Testis (tissue), 3 donors: Measurements from ENCODE around the gene TULP4. TPM values are rescaled to one million over a fixed set of nuclear protein-coding genes. Genes with fewer than 3 reads are reported as not detected.

Source experiments
- DNase-seq: peaks from one replicate; pipeline ENCODE4 v3.0.0-alpha.2; 2019
- H3K27ac ChIP-seq, 2 donors: fragments of 200-600 bp; sonication (generic); one replicate each; pipeline ENCODE4 v1.5.1; 2019
- H3K27me3 ChIP-seq: fragments of 200-600 bp; sonication (generic); one replicate; pipeline ENCODE4 v1.5.1; 2019
- H3K36me3 ChIP-seq: fragments of 200-600 bp; sonication (generic); one replicate; pipeline ENCODE4 v1.5.1; 2017; ENCODE audit warnings: low read depth; ENCODE audit errors: missing control alignments
- H3K4me1 ChIP-seq: fragments of 200-600 bp; sonication (generic); one replicate; pipeline ENCODE4 v1.5.1; 2019
- H3K4me3 ChIP-seq, 2 donors: fragments of 200-600 bp; sonication (generic); one replicate each; pipeline ENCODE4 v1.5.1; 2017 to 2019
- H3K9me3 ChIP-seq: fragments of 200-600 bp; sonication (generic); one replicate; pipeline ENCODE4 v1.5.1; 2017
- POLR2A ChIP-seq: fragments of 450-650 bp; IDR thresholded peaks from one replicate; pipeline ENCODE4 v1.6.1; 2017; ENCODE audit warnings: antibody characterized with exemption, mild to moderate bottlenecking, moderate library complexity
- whole genome bisulfite sequencing, 2 donors: methylation state at CpG; one replicate each; pipeline ENCODE4 v1.1.5; 2018; 5-methylcytosine and 5-hydroxymethylcytosine counted together
- intact Hi-C: fragments of 100-400 bp; cut with DNase I; formaldehyde crosslinking; loops from one replicate; pipeline ENCODE4 v1.15.1; 2023; ENCODE audit warnings: low total_unique reads
- polyA plus RNA-seq: library from polyadenylated mRNA; stranded (reverse); fragments of 350-450 nt; fragmentation: Illumina TruSeq; extraction: RNeasy Lipid Tissue Mini Kit (QIAGEN cat#74804); gene quantifications from one replicate; pipeline ENCODE4 v1.2.3, GENCODE V29; 2014; ENCODE audit warnings: low read depth, low replicate concordance; ENCODE audit not compliant: insufficient read depth
- total RNA-seq, 2 donors: library from RNA; depleted of rRNA; stranded (reverse); fragments of >200 nt; gene quantifications; one replicate each; pipeline ENCODE4 v1.2.3, GENCODE V29; 2016
- TF ChIP-seq, protein P1 (sequence below), 3 experiments: fragments of 450-650 bp in 2 of 3; fragments of 200-600 bp in 1 of 3; sonication (generic) in 1 of 3; IDR thresholded peaks; one replicate each; pipeline ENCODE4 v1.5.1; 2016 to 2019; ENCODE audit warnings: antibody characterized with exemption in 3 of 3, mild to moderate bottlenecking in 2 of 3, moderate library complexity in 1 of 3

The TULP4 gene
- total and polyA plus RNA-seq, 3 donors from 2014 or later = 18.0 to 211 (median 116) TPM

- TF ChIP-seq, protein P1, sequence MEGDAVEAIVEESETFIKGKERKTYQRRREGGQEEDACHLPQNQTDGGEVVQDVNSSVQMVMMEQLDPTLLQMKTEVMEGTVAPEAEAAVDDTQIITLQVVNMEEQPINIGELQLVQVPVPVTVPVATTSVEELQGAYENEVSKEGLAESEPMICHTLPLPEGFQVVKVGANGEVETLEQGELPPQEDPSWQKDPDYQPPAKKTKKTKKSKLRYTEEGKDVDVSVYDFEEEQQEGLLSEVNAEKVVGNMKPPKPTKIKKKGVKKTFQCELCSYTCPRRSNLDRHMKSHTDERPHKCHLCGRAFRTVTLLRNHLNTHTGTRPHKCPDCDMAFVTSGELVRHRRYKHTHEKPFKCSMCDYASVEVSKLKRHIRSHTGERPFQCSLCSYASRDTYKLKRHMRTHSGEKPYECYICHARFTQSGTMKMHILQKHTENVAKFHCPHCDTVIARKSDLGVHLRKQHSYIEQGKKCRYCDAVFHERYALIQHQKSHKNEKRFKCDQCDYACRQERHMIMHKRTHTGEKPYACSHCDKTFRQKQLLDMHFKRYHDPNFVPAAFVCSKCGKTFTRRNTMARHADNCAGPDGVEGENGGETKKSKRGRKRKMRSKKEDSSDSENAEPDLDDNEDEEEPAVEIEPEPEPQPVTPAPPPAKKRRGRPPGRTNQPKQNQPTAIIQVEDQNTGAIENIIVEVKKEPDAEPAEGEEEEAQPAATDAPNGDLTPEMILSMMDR (IDR thresholded peaks at IDR 0.05) = no peak
- no peak for TF ChIP-seq POLR2A
- Histone ChIP-seq H3K27ac (no peak overlapping the region), H3K4me3 (no peak overlapping the region), H3K36me3 (no peaks in the 10 kb centered on the region), H3K27me3 (no peaks in the 10 kb centered on the region), H3K4me1 (no peaks in the 10 kb centered on the region), H3K9me3 (no peaks in the 10 kb centered on the region)
- WGBS, 2 donors = 94 to 96% methylated on average over 2 of the region's 2 CpGs
- no peak for DNase-seq
- intact Hi-C loops = no loop called here
These were observed 107.2 kb downstream of the TULP4 start for GRCh38 chr6:158419339-158419909.

DNA sequence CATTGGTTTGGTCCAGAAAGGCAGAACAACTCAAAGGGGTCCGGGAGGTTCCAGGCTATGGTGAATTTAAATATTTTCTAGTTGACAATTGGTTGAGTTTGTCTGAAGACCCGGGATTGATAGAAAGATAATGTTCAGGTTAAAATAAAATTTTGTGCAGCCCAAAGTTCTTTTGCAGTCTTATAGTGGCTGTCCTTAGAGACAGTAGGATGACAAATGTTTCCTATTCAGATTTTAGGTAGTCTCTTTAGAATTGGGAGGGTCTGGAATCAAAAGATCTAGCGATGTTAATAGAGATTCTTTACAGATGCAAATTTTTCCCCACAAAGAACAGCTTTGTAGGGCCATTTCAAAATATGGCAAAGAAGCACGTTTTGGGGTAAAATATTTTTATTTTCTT is 109.1 kb downstream of the TULP4 start:
- no peaks in the 10 kb centered on the region for H3K9me3 ChIP-seq
- DNase-seq = no peak
- intact Hi-C loops = no loop called here
- no peak overlapping the region for H3K4me3 ChIP-seq
- no peaks in the 10 kb centered on the region for H3K4me1 ChIP-seq
- no peak for TF ChIP-seq POLR2A
- TF ChIP-seq, protein P1 (IDR thresholded peaks at IDR 0.05) = no peak
- no peaks in the 10 kb centered on the region for H3K36me3 ChIP-seq
- WGBS, 2 donors = 60 to 74% methylated on average over 4 of the region's 4 CpGs
- H3K27ac ChIP-seq = no peak overlapping the region
- H3K27me3 ChIP-seq = no peaks in the 10 kb centered on the region

DNA sequence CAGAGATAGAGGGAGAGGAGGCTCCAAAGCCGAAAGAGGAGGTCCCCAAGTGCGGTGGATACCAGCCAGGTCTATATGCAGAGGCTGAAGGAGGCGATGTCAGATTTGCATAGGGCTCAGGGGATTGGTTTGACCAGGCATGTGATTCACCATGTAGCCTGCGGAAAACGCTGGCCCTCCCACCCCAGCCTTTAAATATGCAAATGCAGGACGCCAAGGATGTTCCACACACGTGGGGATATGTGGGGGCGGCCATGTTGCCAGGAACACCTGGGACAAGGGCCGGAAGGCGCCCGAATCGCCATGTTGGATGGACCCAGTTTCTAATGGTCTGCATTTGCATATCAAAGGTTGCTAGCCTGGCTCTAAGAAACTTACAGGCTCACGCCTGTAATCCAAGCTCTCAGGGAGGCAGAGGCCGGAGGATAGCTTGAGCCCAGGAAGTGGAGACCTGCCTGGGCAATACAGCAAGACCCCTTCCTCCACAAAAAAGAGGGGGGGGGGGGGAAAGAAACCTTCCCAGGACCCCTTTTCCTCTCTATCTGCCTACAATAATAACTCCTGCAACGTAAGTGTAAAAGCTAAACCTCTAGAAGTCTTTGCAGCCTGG is 110.5 kb downstream of the TULP4 start:
- Histone ChIP-seq H3K9me3 (no peaks in the 10 kb centered on the region), H3K36me3 (no peaks in the 10 kb centered on the region), H3K4me3 (no peak overlapping the region), H3K4me1 (no peaks in the 10 kb centered on the region), H3K27ac (no peak overlapping the region), H3K27me3 (no peaks in the 10 kb centered on the region)
- TF ChIP-seq POLR2A = no peak
- TF ChIP-seq, protein P1 (IDR thresholded peaks at IDR 0.05) = no peak
- intact Hi-C loops = no loop called here
- DNase-seq = peak; percentile 39
- 46 to 84% methylated on average over 14 to 15 of the region's 15 CpGs for WGBS, 2 donors

GRCh38 chr6:158431036-158431435 is 118.8 kb downstream of the TULP4 start:
- TF ChIP-seq, protein P1 (IDR thresholded peaks at IDR 0.05) = no peak
- TF ChIP-seq POLR2A = no peak
- 82% methylated on average over 4 of the region's 4 CpGs for WGBS, 2 donors
- Histone ChIP-seq H3K27ac (no peak overlapping the region), H3K9me3 (no peaks in the 10 kb centered on the region), H3K4me1 (no peaks in the 10 kb centered on the region), H3K27me3 (no peaks in the 10 kb centered on the region), H3K4me3 (no peak overlapping the region), H3K36me3 (no peaks in the 10 kb centered on the region)
- intact Hi-C loops = no loop called here
- DNase-seq = no peak

GRCh38 chr6:158431560-158431959 is 119.3 kb downstream of the TULP4 start:
- no peaks in the 10 kb centered on the region for H3K36me3 ChIP-seq
- WGBS, 2 donors = 86 to 92% methylated on average over 12 to 13 of the region's 13 CpGs
- H3K4me3 ChIP-seq = no peak overlapping the region
- no peak overlapping the region for H3K27ac ChIP-seq
- H3K9me3 ChIP-seq = no peaks in the 10 kb centered on the region
- no peak for TF ChIP-seq POLR2A
- TF ChIP-seq, protein P1 (IDR thresholded peaks at IDR 0.05) = no peak
- H3K4me1 ChIP-seq = no peaks in the 10 kb centered on the region
- DNase-seq = no peak
- H3K27me3 ChIP-seq = no peaks in the 10 kb centered on the region
- intact Hi-C loops = no loop called here
